Neural progenitor cell (in vitro differentiated cells): ENCODE measurements around the gene LRP6. TPM values are rescaled to one million over a fixed set of nuclear protein-coding genes. Genes with fewer than 3 reads are reported as not detected.
"Not testable (repeated sequence)": the region's sequence is repeated elsewhere in the genome, so short reads cannot be mapped to it uniquely, and the experiment has no call there.

Source experiments
- DNase-seq: peaks from one replicate; pipeline ENCODE4 v3.0.0-alpha.2; 2016; ENCODE audit warnings: low spot score
- H2AFZ ChIP-seq: fragments of 200-600 bp; sonication (generic); replicated peaks from 2 replicates; pipeline ENCODE4 v1.6.1; 2016; ENCODE audit warnings: antibody characterized with exemption
- H3F3A ChIP-seq: fragments of 200-600 bp; sonication (generic); 2 replicates; pipeline ENCODE4 v1.6.1; 2016; ENCODE audit warnings: antibody characterized with exemption, low read depth
- H3K27ac ChIP-seq: fragments of 200-600 bp; sonication (generic); 2 replicates; pipeline ENCODE4 v1.5.1; 2016; ENCODE audit warnings: mild to moderate bottlenecking
- H3K27me3 ChIP-seq: fragments of 200-600 bp; sonication (generic); 2 replicates; pipeline ENCODE4 v1.6.1; 2016; ENCODE audit warnings: mild to moderate bottlenecking, moderate library complexity
- H3K36me3 ChIP-seq: fragments of 200-600 bp; sonication (generic); 2 replicates; pipeline ENCODE4 v1.5.1; 2016
- H3K4me1 ChIP-seq: fragments of 200-600 bp; sonication (generic); 2 replicates; pipeline ENCODE4 v1.6.1; 2016; ENCODE audit warnings: mixed run types
- H3K4me2 ChIP-seq: fragments of 200-600 bp; sonication (generic); 2 replicates; pipeline ENCODE4 v1.6.1; 2016
- H3K4me3 ChIP-seq: fragments of 200-600 bp; sonication (generic); 2 replicates; pipeline ENCODE4 v1.5.1; 2016
- H3K79me2 ChIP-seq: fragments of 200-600 bp; sonication (generic); 2 replicates; pipeline ENCODE4 v1.6.1; 2016; ENCODE audit warnings: low read depth
- H3K9ac ChIP-seq: fragments of 200-600 bp; sonication (generic); 2 replicates; pipeline ENCODE4 v1.6.1; 2016
- H3K9me3 ChIP-seq: fragments of 200-600 bp; sonication (generic); 2 replicates; pipeline ENCODE4 v1.5.1; 2016; ENCODE audit warnings: low read depth
- H4K20me1 ChIP-seq: fragments of 200-600 bp; sonication (generic); 2 replicates; pipeline ENCODE4 v1.6.1; 2016; ENCODE audit warnings: low read depth
- H3K27ac Mint-ChIP-seq: 3 replicates; pipeline ENCODE4 v1.8.0; 2021; ENCODE audit warnings: mixed read lengths
- H3K27me3 Mint-ChIP-seq: 2 replicates; pipeline ENCODE4 v1.8.0; 2022; ENCODE audit warnings: low read depth, mild to moderate bottlenecking, inconsistent platforms, moderate library complexity, mixed read lengths; ENCODE audit not compliant: insufficient read depth
- H3K36me3 Mint-ChIP-seq: 3 replicates; pipeline ENCODE4 v1.8.0; 2021; ENCODE audit warnings: mixed read lengths
- H3K4me1 Mint-ChIP-seq: 3 replicates; pipeline ENCODE4 v1.8.0; 2021; ENCODE audit warnings: mixed read lengths
- H3K4me3 Mint-ChIP-seq: 3 replicates; pipeline ENCODE4 v1.8.0; 2021; ENCODE audit warnings: mild to moderate bottlenecking, moderate library complexity, mixed read lengths
- H3K9me3 Mint-ChIP-seq: 3 replicates; pipeline ENCODE4 v1.8.0; 2020; ENCODE audit warnings: mixed read lengths
- EZH2 ChIP-seq: fragments of 200-600 bp; sonication (generic); IDR thresholded peaks from 2 replicates; pipeline ENCODE4 v1.6.1; 2017; ENCODE audit warnings: antibody characterized with exemption, mild to moderate bottlenecking, moderate library complexity
- EZH2phosphoT487 ChIP-seq: fragments of 200-600 bp; sonication (generic); IDR thresholded peaks from 2 replicates; pipeline ENCODE4 v1.6.1; 2017; ENCODE audit warnings: antibody characterized with exemption
- total RNA-seq: library from RNA; depleted of rRNA; stranded (reverse); fragments of >200 nt; gene quantifications from 2 replicates; pipeline ENCODE4 v1.2.3, GENCODE V29; 2015; ENCODE audit warnings: low replicate concordance
- TF ChIP-seq, protein P1 (sequence below): fragments of 200-600 bp; sonication (generic); IDR thresholded peaks from 2 replicates; pipeline ENCODE4 v1.5.1; 2017; ENCODE audit warnings: antibody characterized with exemption, mild to moderate bottlenecking

Gene LRP6
- total RNA-seq, 1 donor from 2014 or later, result 68.0 TPM

DNA sequence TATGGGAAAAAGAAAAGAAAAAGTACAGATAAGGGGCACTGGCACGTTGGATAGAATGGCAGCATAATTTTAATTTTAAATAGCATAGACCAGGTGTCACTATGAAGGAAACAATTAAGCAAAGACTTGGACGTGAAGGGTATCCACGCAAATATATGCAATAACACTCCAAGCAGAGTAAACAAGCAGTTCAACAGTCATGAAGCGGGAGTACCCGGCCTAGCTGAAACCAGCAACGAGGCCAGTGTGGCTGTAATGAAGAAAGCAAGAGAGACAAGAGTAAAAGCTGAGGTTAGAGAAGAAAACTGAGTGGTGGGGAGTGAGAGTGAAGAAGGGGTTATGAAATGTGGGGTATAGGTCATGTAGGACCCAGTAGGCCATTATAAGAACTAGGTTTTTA lies 110.7 kb downstream of the LRP6 start:
- Histone ChIP-seq H3K36me3 (peaks cover 16% of the 10 kb centered on the region), H3K4me1 (no peaks in the 10 kb centered on the region), H3K4me3 (no peak overlapping the region), H3K79me2 (peaks cover 24% of the 10 kb centered on the region), H3K9me3 (no peaks in the 10 kb centered on the region), H3K4me2 (no peak overlapping the region), H3K27me3 (no peaks in the 10 kb centered on the region), H4K20me1 (peaks cover 10% of the 10 kb centered on the region), H3F3A (no peaks in the 10 kb centered on the region), H3K27ac (no peak overlapping the region), H3K9ac (no peak overlapping the region), H2AFZ (no peak overlapping the region)
- Mint-ChIP-seq H3K4me3 (no peak overlapping the region), H3K4me1 (no peaks in the 10 kb centered on the region), H3K36me3 (peaks cover 43% of the 10 kb centered on the region), H3K9me3 (no peaks in the 10 kb centered on the region), H3K27me3 (no peaks in the 10 kb centered on the region), H3K27ac (no peak overlapping the region)
- TF ChIP-seq, protein P1, sequence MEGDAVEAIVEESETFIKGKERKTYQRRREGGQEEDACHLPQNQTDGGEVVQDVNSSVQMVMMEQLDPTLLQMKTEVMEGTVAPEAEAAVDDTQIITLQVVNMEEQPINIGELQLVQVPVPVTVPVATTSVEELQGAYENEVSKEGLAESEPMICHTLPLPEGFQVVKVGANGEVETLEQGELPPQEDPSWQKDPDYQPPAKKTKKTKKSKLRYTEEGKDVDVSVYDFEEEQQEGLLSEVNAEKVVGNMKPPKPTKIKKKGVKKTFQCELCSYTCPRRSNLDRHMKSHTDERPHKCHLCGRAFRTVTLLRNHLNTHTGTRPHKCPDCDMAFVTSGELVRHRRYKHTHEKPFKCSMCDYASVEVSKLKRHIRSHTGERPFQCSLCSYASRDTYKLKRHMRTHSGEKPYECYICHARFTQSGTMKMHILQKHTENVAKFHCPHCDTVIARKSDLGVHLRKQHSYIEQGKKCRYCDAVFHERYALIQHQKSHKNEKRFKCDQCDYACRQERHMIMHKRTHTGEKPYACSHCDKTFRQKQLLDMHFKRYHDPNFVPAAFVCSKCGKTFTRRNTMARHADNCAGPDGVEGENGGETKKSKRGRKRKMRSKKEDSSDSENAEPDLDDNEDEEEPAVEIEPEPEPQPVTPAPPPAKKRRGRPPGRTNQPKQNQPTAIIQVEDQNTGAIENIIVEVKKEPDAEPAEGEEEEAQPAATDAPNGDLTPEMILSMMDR, result no peak
- TF ChIP-seq EZH2phosphoT487, result no peak
- no peak for DNase-seq

DNA sequence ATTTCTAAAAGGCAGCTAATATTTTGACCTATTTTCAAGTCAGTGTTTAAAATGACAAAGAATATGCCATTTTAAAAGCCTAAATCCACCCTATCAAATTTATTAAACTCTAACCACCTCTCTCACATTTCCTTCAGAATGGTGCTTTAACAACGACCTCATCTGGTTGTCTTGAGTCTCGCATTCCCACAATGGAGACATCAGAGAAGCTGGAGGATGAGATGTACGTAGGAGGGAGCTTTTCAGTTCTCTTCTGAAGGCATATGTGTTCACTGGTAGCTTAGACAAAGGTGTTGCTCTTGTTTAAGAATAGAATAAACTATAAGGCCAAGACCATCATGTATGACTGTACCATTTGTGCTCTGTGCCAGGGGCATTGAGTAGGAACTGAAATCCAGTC lies 113.2 kb downstream of the LRP6 start:
- H3K36me3 ChIP-seq, result peaks cover 27% of the 10 kb centered on the region
- H3K4me1 ChIP-seq, result no peaks in the 10 kb centered on the region
- H3K4me3 ChIP-seq, result no peak overlapping the region
- Mint-ChIP-seq H3K4me3 (no peak overlapping the region), H3K27ac (no peak overlapping the region), H3K4me1 (no peaks in the 10 kb centered on the region), H3K9me3 (no peaks in the 10 kb centered on the region), H3K36me3 (peaks cover 44% of the 10 kb centered on the region), H3K27me3 (no peaks in the 10 kb centered on the region)
- no peak overlapping the region for H2AFZ ChIP-seq
- H3K79me2 ChIP-seq, result peaks cover 24% of the 10 kb centered on the region
- no peak overlapping the region for H3K9ac ChIP-seq
- TF ChIP-seq EZH2phosphoT487 (no peak), EZH2 (no peak)
- TF ChIP-seq, protein P1, result no peak
- no peak for DNase-seq
- H4K20me1 ChIP-seq, result peaks cover 10% of the 10 kb centered on the region
- no peaks in the 10 kb centered on the region for H3K27me3 ChIP-seq
- H3K9me3 ChIP-seq, result no peaks in the 10 kb centered on the region
- H3F3A ChIP-seq, result no peaks in the 10 kb centered on the region
- H3K27ac ChIP-seq, result no peak overlapping the region
- no peak overlapping the region for H3K4me2 ChIP-seq

DNA sequence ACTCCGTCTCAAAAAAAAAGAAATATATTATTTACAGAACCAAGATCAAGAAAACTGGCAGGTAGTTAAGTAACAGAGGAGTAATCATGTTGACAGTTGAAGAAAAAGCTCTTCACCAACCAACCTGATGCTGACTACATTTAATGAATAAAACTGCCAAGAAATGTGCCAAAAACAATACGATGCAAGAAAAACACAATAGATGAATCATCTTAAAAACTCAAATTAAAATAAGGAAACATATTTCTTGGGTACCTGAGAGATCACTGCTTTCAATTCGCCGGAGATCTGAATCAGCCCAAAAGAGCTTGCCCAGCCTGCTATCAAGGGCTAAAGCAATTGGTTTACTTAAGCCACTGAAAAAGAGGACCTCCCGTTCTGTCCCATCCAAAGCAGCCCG lies 119.7 kb downstream of the LRP6 start:
- H3K36me3 Mint-ChIP-seq, result peaks cover 41% of the 10 kb centered on the region

DNA sequence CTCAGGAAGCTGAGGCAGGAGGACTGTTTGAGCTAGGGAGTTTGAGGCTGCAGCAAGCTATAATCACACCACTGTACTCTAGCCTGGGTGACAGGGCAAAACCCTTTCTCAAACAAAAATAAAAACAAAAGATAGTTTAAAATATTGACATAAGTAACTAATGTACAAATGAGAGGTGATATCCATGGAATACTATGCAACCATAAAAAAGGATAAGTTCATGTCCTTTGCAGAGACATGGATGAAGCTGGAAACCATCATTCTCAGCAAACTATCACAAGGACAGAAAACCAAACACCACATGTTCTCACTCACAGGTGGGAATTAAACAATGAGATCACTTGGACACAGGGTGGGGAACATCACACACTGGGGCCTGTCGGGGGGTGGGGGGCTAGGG lies 122.3 kb downstream of the LRP6 start:
- not testable (repeated sequence) for DNase-seq, H3K4me3 ChIP-seq, H3K27me3 ChIP-seq, H3K4me2 ChIP-seq, H2AFZ ChIP-seq, H3K4me1 Mint-ChIP-seq, H3K9me3 Mint-ChIP-seq, H3K4me3 Mint-ChIP-seq, H3K9ac ChIP-seq, H3K27ac Mint-ChIP-seq, H3K9me3 ChIP-seq, H3K27me3 Mint-ChIP-seq, H3K27ac ChIP-seq
- Histone ChIP-seq H3K79me2 (peaks cover 15% of the 10 kb centered on the region), H4K20me1 (peaks cover 14% of the 10 kb centered on the region), H3K36me3 (peaks cover 15% of the 10 kb centered on the region), H3K4me1 (peaks cover 19% of the 10 kb centered on the region), H3F3A (peaks cover 19% of the 10 kb centered on the region)
- H3K36me3 Mint-ChIP-seq, result peaks cover 32% of the 10 kb centered on the region

More for the DNA sequence above, 119.7 kb downstream of the LRP6 start:
- Histone ChIP-seq H3K4me2 (no peak overlapping the region), H3K36me3 (peaks cover 22% of the 10 kb centered on the region), H3F3A (peaks cover 3% of the 10 kb centered on the region), H3K27ac (no peak overlapping the region), H2AFZ (no peak overlapping the region), H3K4me3 (no peak overlapping the region), H3K9ac (no peak overlapping the region), H3K79me2 (peaks cover 5% of the 10 kb centered on the region), H4K20me1 (peaks cover 3% of the 10 kb centered on the region), H3K4me1 (no peaks in the 10 kb centered on the region), H3K9me3 (no peaks in the 10 kb centered on the region), H3K27me3 (no peaks in the 10 kb centered on the region)
- H3K4me1 Mint-ChIP-seq, result no peaks in the 10 kb centered on the region
- DNase-seq, result no peak
- H3K9me3 Mint-ChIP-seq, result no peaks in the 10 kb centered on the region
- no peaks in the 10 kb centered on the region for H3K27me3 Mint-ChIP-seq
- H3K4me3 Mint-ChIP-seq, result no peak overlapping the region
- H3K27ac Mint-ChIP-seq, result no peak overlapping the region
- TF ChIP-seq EZH2phosphoT487 (no peak), EZH2 (no peak)
- TF ChIP-seq, protein P1, result no peak
